Measurements from ENCODE around the gene MRPL36. TPM values are rescaled to one million over a fixed set of nuclear protein-coding genes. Genes with fewer than 3 reads are reported as not detected.
A peak's percentile ranks its signal among the peaks of the same experiment; 100 is the strongest.
"Not testable (repeated sequence)": the region's sequence is repeated elsewhere in the genome, so short reads cannot be mapped to it uniquely, and the experiment has no call there.

MRPL36 gene
- total RNA-seq, 1 experiment from 2014 or later = 60.5 TPM

DNA sequence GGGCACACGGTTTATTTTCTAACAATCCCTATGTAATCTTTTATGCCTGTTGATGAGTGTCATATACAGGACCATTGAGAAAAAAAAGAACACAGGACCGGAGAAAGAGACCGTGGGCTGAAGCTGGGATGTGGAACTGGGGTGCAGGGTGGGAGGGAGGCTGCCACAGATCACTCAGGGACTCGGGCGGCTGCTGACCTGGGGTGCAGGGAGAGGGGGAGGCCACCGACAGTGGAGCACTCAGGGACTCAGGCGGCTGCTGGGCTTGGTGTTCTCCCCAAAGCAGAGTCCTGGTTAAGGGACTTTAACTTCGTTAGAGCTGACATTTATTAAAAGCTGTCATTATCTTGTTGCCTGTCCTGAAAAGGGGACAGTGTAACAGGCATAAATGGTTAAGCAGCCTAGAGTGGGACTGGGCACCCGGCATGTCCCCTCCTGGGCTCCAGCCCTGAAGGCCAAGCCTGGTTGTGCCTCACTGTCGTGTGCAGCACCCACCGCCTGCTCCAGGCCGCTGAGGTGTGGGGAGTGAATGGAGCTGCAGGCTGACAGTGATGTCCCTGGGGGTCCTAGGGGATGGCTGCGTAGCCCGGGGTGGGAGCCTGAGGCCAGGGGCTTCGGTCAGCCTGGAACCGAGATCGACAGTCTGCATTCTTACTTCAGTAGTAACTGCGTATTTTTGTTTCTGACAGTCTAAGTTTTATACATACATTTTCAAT, 15.6 kb upstream of the MRPL36 start:
- DNase-seq (ENCODE audit: low spot score) = no peak

DNA sequence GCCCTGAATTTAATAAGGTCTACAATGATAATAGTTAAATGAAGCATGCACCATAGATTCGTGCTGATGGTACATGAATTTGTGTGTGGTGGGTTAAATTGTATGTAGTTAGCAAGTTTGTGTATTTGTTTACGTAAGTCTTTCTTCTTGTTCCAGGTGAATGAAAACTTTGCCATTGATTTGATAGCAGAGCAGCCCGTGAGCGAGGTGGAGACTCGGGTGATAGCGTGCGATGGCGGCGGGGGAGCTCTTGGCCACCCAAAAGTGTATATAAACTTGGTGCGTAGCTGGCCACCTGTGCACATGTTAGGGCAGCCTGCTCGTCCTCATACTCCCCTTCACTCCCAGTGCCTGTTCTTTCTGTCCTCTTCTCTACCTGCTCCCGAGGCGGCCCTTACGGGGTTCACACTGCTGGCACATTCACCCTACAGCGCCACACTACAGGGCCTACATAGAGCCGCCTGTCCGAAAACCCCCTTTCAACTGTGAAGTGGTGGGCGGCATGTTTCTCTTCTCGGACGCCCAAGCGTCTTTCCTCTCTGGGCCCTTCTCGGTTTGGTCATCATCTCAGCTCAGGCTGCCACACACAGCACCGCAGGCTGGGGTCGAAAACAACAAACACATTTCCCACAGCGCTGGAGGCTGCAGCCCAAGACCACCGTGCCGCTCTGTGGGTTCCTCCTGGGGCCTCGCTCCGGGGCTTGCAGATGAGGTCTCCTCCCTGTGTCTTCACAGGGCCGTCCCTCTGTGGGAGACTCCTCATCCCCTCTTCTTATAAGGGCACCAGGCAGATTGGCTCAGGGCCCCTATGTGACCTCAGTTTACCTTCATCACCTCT, 14.8 kb upstream of the MRPL36 start:
- no peak for DNase-seq (ENCODE audit: low spot score)

DNA sequence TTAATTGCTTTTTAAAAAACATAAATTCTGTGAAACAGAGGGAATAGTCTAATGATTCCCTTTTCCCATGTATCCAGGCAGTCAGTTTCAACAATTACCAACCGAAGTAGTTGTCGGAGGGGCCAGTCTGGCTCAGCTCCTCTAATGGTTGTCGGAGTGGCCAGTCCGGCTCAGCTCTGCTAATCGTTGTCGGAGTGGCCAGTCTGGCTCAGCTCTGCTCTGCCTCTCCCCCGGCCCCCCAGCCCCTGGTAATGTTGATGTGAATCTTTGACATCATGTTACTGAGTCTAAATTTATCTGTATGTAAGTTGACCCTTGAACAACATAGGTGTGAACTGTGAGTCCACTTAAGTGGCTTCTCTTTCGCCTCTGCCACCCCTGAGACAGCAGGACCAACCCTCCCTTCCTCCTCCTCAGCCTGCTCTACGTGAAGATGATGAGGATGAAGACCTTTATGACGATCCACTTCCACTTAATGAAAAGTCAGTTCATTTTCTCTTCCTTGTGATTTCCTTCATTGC, 11.0 kb upstream of the MRPL36 start:
- DNase-seq (ENCODE audit: low spot score) = no peak

DNA sequence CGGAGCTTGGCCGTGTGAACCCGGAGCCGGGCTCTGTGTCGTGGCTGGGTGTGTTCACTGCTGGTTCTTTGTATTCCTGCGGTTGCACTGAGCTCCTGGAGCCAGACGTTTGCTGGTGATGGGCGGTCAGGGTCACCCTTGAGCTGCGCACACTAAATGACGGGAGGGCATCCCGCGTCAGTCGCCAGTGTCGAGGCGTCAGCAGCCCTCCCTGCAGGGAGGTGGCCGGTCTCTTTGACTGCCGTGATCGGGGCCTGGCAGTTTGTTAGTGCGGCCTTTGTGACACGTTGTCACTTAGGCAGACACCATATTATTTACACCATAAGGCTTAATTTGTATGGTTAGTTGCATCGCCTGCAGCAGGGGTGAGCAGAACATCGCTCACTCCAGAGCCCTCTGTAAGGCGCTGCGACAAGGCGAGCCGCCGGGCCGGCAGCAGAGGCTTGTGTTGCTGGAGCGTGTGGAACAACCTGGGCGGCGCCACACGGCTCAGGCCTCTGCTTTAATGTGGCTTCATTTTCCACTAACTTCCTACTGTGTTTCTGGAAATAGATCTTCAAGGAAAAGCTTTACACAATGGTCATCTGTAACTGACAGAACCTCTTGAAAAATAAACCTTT, 9.9 kb upstream of the MRPL36 start:
- no peak for DNase-seq (ENCODE audit: low spot score)

DNA sequence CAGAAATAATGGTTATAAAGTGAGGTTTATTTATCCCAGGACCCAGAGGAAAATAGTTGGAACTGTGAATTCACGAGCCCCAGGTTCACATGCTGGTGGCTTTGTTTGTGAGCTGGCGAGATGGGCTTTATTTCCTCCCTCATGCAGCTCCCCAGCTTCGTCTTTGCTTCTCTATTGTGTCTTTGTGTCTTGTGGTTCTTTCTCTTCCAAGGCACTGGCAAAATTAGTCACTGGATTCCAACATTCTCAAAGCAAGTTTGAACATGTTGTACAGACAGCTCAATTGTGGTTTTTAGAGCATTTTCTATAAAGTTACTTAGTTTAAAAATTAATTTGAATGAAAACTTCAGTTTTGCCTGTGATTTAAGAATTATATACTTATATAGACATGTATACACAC, 8.8 kb upstream of the MRPL36 start:
- DNase-seq (ENCODE audit: low spot score) = no peak

DNA sequence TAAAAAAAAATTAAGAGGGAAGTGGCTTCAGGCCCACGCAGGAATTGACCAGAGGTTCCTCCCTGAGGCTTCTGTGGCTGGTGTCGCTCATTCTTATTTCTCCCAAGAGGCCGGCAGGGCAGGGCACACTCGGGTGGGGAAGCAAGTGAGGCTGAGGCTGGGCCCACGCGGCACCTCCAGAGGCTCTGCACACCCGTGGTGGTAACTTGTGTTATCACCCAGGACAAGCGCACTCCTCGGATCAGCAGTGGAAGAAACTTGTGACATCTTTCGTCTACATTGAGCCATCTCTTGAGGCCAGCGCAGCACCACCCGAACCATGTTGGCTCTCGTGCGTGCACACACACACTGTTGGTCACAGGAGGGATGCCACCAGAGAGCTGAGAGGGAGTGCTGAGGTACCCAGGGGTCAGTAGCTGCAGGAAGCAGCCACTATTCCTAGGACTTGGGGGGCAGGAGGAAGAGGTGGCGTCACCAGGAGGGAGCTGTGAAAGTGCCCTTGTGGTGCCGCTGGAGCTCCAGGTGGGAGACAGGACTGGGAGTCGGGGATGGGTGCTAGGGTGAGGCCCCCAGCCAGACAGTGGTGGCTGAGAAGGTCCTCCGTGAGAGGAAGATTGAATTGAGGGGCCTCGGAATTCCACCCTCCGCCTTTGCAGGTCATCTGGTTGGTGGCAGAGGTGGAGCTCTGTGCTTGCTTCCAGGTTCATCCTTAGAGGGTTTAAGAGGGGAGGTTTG, 8.0 kb upstream of the MRPL36 start:
- no peak for DNase-seq (ENCODE audit: low spot score)

DNA sequence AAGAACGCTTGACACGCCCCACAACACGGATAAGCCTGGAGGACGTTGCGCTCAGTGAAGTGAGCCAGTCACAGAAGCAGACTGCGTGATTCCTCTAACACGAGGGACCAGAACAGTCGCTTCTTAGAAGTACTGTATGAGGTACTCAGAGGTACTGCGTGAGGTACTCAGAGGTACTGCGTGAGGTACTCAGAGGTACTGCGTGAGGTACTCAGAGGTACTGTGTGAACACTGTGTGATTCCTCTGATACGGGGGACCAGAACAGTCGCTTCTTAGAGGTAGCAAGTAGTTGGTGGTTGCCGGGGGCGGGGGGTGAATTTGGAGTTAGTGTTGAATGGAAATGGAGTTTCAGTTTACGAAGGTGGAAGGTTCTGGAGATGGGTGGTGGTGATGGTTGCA, 7.3 kb upstream of the MRPL36 start:
- DNase-seq (ENCODE audit: low spot score) = no peak

DNA sequence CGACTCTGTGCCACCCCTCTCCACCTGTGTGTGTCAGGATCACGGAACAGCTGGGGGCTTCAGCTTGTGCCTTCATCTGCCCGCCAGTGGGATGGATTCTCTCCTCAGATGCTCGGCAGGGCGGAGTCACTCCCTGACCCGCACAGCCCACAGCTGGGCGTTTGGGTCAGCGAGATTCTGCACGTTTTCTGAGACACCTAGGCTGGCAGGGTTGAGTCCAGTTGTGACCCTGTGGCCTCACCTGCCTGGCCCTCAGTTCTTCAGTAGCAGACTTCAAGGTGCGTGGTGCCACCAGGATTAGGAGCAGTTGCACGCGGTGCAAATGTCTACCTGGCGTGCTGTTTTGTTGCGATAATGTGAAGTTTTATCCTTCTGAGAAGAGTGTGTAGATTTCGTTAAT, 6.6 kb upstream of the MRPL36 start:
- DNase-seq (ENCODE audit: low spot score) = no peak

DNA sequence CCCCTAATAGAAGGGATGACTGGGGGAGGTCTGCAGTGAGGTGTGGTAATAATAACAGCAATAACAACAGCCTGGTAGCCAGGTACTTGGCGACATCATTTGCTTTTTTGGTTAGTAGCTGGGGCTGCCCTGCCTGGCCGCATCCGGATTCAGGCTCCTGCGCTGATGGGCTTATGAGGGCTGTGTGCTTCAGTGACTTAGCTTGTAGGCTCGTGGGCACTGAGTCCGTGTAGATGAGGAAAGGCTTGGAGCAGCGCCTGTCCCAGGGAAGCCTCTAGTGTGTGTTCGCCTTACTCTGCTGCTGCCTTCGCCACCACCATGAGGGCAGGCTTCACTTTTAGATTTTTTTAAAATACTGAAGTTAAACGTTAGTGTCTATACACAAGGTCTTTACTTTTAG, 6.1 kb upstream of the MRPL36 start:
- DNase-seq (ENCODE audit: low spot score) = no peak

DNA sequence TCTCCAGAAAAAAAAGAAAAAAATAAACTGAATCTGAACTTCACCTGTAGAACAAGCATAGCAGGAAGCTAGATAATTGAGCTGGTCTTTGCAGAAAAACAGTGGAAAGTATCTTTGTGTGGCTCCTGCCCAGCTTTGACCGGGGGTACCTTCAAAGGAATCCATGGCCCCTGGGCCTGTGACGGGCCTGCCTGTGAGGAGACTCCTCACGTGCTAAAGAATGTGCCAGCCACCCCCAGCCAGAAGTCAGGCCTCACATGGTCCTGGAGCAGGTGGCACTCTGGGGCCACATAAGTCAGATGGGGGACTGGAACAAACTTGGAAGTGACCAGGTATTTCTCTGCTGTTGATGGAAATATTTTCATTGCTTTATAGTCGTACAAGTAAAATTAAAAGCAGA, 5.7 kb upstream of the MRPL36 start:
- DNase-seq (ENCODE audit: low spot score) = no peak

DNA sequence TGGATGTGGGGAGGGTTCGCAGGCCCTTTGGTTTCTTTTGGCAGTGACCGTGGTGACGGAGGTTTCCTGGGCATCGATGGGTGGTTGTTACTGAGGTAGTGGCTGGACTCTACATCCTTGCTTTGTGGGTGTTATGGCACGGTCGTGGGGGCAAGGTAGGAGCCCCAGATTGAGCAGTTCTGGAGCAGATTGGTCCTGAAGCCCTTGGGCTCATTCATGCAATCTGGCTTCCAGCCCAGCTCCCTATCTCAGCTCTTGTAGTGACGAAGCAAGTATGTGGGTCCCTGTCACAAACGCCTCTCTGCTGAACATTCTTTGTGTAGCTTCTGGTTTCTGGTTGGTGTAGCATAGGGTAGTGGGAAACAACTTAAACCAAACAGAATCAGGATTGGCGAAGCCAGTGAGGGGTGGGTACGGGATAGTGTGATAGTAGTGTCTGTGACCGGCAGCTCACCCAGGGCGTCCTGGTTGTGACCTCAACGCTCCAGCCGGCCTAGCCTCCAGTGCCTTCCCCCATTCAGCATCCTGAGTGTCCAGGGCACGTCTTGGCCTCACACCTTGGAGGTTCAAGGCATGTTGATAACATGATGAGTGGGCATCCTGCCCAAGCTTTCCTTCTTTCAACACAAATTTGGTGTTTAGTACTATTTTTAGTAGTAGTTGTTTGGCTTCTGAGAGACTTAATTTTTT, 4.5 kb upstream of the MRPL36 start:
- no peak for DNase-seq (ENCODE audit: low spot score)

DNA sequence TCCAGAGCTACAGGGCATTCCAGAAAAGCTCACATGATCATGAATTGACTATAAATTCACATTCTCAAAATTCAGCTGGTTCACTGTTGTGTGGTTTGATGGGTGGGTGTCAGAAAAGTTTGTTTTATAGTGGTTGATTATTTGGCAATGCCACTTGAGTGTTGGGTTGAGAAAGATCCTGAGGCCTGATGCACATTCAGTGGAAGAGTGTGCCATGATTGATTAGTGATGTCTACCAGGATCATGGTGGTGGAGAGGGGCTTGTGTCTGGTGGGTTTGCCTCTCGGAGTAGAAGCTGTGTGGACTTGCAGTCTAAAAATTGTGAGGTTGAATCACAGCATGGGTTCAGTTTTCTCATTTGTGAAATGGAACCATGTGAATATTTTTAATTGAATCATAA, 3.6 kb upstream of the MRPL36 start:
- DNase-seq (ENCODE audit: low spot score) = no peak

DNA sequence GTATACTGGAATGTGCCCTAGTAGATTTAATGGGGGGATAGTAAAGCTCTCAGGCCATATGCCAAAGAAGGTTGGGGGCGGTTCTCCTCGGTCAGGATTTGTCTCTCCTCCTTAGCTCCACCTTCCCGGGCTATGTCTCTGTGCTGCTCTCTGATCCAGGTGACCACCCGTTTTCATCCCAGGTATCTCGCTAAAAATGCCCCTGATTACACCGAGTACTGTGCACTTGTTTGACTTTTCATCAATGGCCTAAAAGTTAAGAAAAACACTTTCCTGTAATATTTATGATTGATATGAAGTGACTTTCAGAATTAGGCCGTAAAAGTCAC, 2.3 kb upstream of the MRPL36 start:
- peak; percentile 30 for DNase-seq (ENCODE audit: low spot score)

DNA sequence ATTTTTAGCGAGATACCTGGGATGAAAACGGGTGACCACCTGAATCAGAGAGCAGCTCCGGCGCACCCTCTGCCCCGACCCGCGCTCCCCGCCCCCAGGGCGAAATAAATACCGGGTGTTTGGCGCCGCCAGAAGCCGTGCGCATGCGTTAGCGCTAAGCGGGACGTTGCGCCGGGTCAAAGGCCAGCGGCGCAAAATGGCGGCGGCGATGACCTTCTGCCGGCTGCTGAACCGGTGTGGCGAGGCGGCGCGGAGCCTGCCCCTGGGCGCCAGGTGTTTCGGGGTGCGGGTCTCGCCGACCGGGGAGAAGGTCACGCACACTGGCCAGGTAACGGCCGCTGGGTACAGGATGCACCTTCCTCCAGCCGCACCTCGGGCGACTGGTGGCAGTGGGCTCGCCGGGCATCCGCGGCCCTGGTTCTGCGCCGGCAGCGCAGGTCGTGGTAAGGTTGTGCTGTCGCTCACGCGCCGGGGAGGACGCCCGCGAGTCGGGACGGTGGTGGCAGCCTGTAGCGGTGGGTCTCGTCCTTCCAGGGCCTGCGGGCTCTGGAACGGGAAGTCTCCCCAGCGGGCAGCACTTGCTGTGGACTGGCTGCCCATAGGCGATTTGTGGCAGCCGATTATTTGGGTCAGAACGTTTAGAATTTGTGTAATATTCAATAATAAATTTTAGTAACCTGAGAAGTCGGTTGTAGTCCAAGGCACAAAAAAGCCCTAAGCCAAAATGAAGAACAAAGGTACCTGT, 1.8 kb upstream of the MRPL36 start, which contains the start of gene NDUFS6:
Gene NDUFS6, plus strand, starts transcription at position 186 of the 745 bp plus-strand sequence. Its CDS starts 11 bp downstream, at position 197.
- DNase-seq (ENCODE audit: low spot score) = peak; percentile 37

DNA sequence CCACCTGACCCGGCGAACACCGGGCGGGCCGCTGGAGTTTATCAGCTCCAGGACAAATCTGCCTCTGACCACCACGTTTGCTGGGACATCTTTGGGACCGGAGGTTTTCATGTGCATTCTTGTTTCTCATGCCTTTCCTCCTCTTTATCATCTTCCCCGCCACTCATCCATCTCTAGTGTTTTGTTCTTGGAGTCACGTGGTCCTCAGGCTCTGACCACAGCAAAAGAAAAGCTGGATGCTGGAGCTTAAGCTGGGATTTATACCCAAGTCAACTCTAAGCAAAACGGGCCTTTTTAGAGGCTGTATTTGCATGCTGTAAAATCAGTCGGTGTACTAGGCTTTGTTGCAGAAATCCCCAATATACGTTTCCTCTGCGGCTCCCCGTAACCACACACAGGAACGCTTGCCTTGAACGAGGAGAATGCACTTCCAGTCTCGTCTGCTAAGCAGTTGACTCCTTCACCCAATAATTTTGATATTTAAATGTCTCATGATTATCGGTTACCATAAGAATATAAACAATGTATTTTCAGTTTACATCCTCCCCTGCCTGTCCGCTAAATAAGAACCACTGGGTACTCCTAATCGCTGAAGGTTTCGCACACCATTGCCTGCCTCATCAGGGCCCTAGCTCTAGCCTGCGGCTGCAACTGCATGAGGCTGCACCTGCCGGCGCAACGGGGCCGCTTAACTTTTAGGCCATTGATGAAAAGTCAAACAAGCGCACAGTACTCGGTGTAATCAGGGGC, 1.0 kb upstream of the MRPL36 start:
- DNase-seq (ENCODE audit: low spot score) = no peak

DNA sequence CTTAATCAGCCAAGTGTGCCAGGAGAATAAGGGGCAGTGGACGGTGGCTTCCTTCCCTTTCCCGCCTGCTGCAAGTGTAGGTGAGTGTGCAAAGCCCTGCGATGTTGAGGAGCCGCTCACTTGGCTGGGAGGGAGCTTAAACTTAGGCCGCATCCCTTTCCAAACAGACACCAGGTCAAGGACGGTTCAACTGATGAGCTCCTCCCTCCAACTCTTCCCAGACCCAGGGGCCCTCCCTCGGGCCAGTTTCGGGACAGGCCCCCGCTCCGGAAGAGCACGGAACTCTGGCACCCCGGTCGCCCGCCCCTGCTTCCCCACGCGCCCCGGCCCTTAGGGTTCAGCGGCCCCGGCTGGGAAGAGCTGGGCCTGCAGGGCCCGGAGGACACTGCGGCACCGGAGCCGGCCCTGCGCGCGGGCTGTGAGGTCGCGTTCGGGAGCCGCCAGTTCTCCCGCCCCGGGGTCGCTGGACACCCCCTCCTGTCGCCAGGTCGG, 481 bp downstream of the MRPL36 start:
- no peak for DNase-seq (ENCODE audit: low spot score)

DNA sequence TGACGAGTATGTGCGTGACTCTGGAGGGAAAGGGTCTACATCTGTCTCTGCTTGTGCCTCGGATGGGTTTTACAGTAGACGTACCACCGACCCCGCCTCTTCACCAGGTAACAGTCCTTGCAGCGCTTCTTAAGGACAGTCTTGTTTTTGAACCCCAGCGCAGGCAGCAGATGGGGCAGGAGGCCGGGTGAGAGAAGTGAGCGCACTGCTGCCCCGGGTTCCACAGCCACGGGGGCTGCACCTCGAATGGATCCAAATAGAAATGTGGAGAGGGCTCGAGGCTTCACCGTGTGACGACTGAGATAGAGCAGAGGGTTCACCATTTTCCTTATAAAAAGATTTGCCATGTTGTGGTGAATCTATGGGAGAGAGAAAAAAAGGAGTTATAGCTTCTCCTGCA, 1.0 kb downstream of the MRPL36 start:
- DNase-seq (ENCODE audit: low spot score) = not testable (repeated sequence)

DNA sequence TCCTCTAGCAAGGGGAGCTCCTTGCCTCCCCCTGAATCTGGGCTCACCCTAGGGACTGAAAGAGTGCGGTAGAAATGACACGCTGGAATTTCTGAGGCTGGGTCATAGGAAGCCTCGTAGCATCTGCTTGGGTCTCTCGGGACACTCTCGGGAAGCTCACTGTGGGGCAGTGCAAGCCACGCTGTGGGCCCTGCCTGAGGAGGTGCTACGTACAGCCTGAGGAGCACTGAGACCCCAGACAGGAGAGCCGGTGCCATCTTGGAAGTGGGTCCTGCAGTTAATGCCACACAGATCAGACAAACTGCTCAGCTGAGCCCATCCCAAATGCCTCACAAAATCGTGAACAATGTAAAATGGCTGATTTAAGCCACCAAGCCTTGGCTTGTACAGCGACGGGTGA, 1.8 kb downstream of the MRPL36 start:
- no peak for DNase-seq (ENCODE audit: low spot score)

DNA sequence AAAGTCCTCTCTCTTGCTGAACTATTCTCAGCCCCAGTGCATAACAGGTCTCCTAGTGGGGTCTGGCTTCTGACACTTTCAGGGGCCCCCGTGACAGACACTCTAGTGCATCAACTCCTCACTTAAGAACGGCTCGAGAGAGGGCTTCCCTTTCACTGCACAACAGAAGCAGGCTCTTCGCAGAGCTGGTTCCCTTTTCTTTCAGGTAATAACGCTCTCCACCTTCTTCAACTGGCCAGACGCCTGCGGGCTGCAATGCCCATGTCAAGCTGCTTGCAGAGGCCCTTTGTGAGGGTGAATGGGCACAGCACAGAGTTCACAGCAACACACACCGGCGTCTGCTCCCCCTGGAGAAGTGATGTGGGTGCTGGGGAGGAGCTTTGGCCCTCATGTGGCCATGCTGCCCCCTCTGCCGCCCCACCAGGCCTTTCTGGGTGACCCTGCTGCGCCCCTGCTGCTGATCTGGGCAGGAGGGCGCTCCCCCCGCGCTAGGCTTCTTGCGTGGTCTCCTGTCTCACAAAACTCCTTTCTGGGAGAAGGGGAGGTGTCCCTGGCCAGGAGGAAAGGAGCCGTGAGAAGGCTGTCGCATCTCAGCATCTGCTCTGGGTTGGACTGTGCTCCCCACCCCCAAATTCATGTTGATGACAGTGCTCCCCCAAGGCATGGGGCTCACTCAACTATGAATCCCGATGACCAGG, 2.4 kb downstream of the MRPL36 start:
- DNase-seq (ENCODE audit: low spot score) = no peak

Data from A172 (cell line).